ENCODE measurements around the gene INTS1.

DNA sequence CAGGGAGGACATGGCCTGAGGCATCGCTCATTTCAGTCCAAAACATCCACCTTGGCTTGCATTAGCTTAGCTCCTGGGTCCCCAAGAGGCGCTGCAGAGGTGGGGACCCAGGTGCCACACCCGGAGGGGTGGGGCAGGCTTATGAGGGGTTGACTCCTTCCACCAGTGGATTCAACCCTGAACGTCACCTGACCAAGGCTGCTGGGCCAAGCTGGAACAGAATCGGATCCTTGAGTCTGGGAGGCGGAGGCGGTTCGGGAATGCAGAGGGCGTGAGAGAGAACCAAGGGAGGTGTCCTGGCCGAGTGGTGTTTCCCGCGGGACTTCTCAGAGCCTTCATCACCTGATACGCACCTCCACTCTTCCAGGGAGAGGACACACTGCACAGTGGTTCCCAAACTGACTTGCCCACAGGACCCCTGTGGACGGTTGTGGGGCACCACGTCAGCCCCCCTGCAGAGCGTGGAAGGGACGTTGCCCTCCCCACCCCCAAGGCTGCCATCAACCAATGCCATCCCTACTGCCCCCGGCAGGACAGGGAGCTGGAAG is 40.4 kb downstream of the INTS1 start:
- TF ChIP-seq POLR2A (IDR thresholded peaks at IDR 0.05; ENCODE audit: low read depth, low read length), result no peak
- no peak for TF ChIP-seq POLR2AphosphoS5 (IDR thresholded peaks at IDR 0.05; ENCODE audit: low read depth, low read length)

All from GM12892 (cell line).